COLO668 (cell line): Measurements from ENCODE around the gene EIF5AL1.
"Not testable (repeated sequence)": the region's sequence is repeated elsewhere in the genome, so short reads cannot be mapped to it uniquely, and the experiment has no call there.

Experiments used
- DNase-seq: peaks from one replicate; lab custom pipeline; 2025; ENCODE audit not compliant: unreplicated experiment; lab: John Stamatoyannopoulos, UW

The EIF5AL1 gene

DNA sequence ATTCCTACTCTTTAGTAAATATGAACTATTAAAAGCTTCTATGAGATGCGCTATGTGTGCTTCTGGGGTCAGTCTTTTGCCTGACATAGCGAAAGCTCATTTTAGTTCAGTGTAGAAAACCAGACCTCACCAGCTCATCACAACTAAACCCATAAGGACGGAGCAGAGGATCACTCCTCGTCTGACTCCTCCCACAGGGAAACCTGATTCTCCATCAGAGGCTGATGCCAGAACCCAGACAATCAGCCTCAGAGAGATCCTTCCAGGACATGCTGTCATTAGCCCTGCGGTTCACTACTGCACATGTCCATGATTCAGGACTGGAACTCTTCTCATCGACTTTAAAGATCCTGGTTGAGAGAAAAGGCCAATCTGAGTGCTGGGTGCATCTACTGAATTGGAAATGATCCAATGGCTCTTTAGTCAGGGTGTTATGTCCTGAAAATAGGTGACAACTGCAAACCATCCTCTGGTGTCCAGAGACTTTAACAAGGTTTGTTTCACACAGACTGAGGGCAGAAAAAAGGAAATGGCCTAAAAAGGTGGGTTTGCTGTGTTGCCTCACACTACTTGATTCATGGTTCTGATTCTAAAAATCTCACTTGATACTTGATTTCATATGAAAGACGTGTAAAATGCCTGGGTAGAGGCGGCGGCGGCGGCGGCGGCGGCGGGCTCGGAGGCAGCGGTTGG, at the start of gene EIF5AL1:
TSS of gene EIF5AL1 (plus strand) at position 643 of the 693 bp plus-strand sequence. CDS start 117 bp downstream, outside the sequence.
- DNase-seq = not testable (repeated sequence)

DNA sequence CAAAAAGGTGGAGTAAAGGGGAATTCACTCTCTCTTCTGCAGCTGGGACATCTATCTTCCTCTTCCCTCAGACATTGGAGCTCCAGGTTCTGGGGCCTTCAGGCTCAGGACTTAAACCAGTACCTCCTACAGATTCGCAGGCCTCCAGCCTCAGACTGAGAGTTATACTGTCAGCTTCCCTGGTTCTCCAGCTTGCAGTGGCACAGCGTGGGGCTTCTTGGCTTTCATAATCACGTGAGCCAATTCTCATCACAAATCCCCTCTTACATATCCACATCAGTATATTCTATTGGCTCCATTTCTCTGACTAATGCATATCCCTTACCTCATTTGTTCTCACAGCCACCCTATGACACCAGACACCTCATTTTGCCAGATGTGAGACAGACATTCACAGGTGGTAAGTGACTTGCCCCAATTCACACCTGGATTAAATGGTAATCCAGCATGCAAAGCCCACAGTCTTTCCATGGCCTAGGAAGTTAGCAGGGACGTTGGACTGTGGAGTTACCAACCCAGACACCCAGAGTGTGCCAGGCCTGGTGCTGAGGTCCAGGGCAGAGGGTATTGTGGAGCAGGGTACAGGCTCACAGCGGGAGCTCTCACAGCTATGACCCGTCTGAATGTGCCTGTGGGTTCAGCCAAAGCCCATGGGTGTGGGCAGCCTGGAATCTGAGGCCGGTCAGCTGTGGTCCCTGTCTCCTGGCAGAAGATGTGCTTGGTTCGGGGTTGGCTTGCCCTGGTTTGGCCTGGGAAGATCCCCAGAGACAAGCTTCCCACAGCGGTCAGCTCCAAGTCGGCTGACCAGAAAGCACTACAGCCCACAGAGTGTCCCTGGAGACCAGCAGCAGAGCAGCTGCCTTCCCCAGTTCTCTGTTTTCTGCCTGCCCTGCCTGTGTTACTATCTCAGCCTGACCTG, 48.5 kb upstream of the EIF5AL1 start:
- DNase-seq = no peak

GRCh38 chr10:79465341-79465740, 47.0 kb upstream of the EIF5AL1 start:
- DNase-seq = no peak

- no peak for DNase-seq
These were observed 44.2 kb upstream of the EIF5AL1 start for GRCh38 chr10:79468015-79468560.

DNA sequence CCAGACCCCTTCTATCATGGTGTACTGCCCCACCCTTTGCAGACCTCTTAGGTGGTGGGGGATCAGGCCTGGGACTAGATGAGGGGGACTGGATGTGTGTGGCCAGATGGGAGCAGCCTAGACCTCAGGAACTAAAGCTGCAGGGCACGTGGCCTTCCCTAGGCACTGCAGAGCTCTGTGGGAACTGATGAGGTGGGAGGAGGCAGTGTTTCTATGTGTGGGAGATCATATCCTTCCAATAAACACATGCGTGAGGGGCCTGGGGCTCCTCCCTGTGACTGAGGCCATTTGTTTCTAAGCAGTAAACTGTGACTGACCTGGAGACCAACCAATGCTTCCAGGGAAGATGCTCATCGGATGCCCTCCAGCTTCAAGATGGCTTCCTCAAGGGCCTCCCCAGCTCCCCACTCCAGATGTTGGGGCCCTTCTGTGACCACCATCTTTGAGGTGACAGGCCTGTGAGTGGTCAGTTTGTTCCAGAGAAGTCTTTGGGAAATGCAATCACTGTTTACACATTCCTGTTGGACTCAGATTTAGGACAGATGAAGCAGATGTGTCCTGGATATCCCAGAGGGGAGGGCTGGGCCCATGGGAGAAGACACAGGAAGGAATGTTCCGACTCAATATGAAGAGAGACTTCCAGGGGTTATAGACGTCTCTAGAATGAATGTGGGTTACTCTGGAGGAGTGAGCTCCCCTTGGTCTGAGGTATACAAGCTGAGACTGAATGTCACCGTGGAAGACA, 43.3 kb upstream of the EIF5AL1 start:
- no peak for DNase-seq

- no peak for DNase-seq
These were observed 42.2 kb upstream of the EIF5AL1 start for GRCh38 chr10:79470096-79470495.

GRCh38 chr10:79471776-79472175, 40.6 kb upstream of the EIF5AL1 start:
- DNase-seq = no peak

DNA sequence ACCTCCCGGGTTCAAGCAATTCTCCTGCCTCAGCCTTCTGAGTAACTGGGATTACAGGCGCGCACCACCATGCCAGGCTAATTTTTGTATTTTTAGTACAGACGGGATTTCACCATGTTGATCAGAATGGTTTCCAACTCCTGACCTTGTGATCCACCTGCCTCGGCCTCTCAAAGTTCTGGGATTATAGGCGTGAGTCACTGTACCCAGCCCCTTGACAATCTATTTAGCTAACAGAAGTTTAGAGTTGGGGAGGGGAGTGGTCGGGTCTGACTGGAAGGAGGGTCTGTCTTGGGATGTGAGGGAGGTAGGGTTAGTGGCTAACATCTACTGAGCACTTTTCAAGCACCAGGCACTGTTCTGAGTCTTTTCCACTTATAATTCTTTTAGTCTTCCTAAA, 39.9 kb upstream of the EIF5AL1 start:
- DNase-seq = no peak

DNA sequence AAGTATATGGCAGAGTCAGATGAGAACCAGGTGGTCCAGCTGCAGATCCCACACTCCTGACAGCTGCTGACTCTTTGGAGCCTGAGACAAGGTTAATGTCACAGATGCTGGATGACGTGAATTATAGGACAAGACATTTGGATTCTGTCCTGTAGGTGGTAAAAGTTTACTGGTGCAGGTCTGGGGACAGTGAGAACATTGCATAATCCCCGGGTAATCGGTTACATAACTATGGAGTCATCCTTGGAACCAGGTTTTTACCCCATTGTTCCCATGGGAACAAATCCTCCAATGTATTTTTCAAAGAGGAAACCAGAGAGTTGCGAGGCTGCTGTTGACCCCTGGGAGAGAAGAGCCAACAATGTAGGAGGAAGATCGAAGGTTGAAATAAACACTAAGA, 39.4 kb upstream of the EIF5AL1 start:
- no peak for DNase-seq

DNA sequence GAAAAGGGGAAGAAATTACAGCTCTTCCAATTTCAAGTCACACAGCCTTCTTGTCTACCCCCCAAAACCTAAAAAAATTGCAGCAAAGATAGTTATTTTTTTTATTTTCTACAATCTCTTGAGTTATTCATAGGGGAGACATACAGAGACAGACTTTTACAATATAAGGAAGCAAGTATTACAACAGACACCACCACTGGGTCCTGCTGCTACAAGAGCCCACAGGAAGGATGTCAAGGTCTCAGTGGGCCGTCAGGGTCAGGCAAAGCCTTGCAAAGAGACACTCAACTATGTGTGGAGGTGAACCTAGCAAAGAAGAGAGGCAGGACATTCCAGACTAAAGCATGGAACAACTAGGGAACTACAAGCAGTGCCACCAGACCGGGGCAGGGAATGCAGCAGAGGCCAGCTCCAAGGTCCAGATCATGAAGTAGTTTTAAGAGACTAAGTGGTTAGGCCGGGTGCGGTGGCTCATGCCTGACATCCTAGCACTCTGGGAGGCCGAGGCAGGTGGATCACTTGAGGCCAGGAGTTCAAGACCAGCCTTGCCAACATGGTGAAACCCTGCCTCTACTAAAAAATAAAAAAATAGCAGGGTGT, 38.7 kb upstream of the EIF5AL1 start:
- no peak for DNase-seq

- no peak for DNase-seq
These were observed 37.1 kb upstream of the EIF5AL1 start for GRCh38 chr10:79475119-79475653.

DNA sequence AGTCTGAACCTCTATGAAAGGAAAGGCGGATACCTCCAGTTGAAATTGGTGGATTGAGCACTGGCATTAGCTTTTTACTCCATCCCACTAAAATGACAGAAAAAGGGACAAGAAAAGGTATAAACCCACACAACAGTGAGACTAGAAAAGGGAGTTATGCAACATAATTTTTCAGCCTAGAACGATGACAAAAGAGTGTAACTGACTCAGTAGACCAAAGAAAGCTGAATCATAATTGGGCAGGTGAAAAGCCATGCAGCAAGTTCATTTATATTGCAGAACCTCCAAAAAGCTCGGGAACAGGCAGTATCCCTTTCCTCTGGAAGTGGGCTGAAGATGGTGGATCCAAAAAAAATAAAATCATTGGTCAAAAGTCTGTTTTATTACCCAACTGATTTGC, 36.5 kb upstream of the EIF5AL1 start:
- DNase-seq = no peak

- DNase-seq = no peak
These were observed 35.7 kb upstream of the EIF5AL1 start for GRCh38 chr10:79476645-79477044.

DNA sequence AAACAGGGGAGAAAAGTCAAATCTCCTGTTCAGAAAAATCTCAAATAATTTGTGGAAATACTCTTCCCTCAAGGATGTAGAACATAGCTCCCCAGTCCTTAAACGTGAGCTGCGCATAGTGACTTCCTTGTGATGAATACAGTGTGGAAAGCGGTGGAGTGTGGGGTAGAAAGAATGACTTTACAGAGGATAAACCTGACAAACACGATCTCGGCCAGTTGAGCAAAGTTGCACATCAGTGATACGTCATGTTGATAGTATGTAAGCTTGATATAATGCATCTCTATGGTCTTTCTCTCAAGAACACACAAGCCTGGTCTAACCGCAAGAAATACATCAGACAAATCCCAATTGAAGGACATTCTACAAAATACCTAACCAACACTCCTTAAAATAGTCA, 34.9 kb upstream of the EIF5AL1 start:
- no peak for DNase-seq

DNA sequence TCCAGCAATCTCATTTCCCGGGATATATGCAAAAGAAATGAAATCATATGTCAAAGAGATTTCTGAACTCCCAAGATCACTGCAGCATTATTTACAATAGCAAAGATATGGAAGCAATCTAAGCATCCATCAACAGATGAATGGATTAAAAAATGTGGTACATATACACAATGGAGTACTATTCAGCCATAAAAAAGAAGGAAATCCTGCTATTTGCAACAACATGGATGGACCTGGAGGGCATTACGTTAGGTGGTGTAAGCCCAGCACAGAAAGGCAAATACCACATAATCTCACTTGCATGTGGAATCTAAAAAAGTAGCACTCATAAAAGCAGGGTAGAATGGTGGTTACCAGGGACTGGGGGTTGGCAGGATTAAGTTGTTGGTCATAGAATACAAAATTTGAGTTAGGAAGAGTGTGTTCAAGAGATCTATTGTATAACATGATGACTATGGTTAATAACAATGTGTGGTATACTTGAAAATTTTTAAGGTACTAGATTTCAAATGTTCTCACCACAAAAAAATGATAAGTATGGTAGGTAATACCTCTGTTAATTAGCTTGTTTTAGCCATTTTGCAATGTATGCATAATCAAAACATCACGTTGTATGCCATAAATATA, 32.9 kb upstream of the EIF5AL1 start:
- DNase-seq = no peak

GRCh38 chr10:79482304-79482703, 30.0 kb upstream of the EIF5AL1 start:
- no peak for DNase-seq

- no peak for DNase-seq
These were observed 29.6 kb upstream of the EIF5AL1 start for GRCh38 chr10:79482741-79483140.

GRCh38 chr10:79483299-79483698, 29.0 kb upstream of the EIF5AL1 start:
- DNase-seq = no peak

- no peak for DNase-seq
These were observed 28.4 kb upstream of the EIF5AL1 start for GRCh38 chr10:79483948-79484347.

- DNase-seq = no peak
These were observed 27.9 kb upstream of the EIF5AL1 start for GRCh38 chr10:79484476-79484875.
